Astrocyte (in vitro differentiated cells and primary cell): ENCODE results near the gene PHB1. TPM values are rescaled to one million over a fixed set of nuclear protein-coding genes. Genes with fewer than 3 reads are reported as not detected.

Experiments used
- DNase-seq: peaks from one replicate; pipeline ENCODE4 v3.0.0-alpha.2; 2010; ENCODE audit warnings: low read depth
- FAIRE-seq: peaks from 2 replicates; lab custom pipeline; 2011; peaks lifted over from hg19 to GRCh38; lab: Jason Lieb, UNC
- H2AFZ ChIP-seq: 2 replicates; pipeline ENCODE4 v1.6.0; 2012; ENCODE audit warnings: low read depth, low read length, inconsistent platforms
- H3K27ac ChIP-seq: 2 replicates; pipeline ENCODE4 v1.5.1; 2011; ENCODE audit warnings: low read depth, low read length, inconsistent platforms
- H3K27me3 ChIP-seq: 2 replicates; pipeline ENCODE4 v1.6.0; 2011; ENCODE audit warnings: low read length, inconsistent platforms; ENCODE audit not compliant: insufficient read depth
- H3K36me3 ChIP-seq: 2 replicates; pipeline ENCODE4 v1.5.1; 2011; ENCODE audit warnings: low read length, inconsistent platforms; ENCODE audit not compliant: insufficient read depth
- H3K4me1 ChIP-seq: 2 replicates; pipeline ENCODE4 v1.5.1; 2011; ENCODE audit warnings: low read length, inconsistent platforms; ENCODE audit not compliant: insufficient read depth
- H3K4me2 ChIP-seq: 2 replicates; pipeline ENCODE4 v1.6.0; 2012; ENCODE audit warnings: low read length, inconsistent platforms
- H3K4me3 ChIP-seq: 2 replicates; pipeline ENCODE4 v1.5.1; 2011; ENCODE audit warnings: low read depth, mild to moderate bottlenecking, low read length, inconsistent platforms; ENCODE audit not compliant: insufficient read depth
- H3K79me2 ChIP-seq: 2 replicates; pipeline ENCODE4 v1.6.0; 2012; ENCODE audit warnings: mild to moderate bottlenecking, low read length, inconsistent platforms; ENCODE audit not compliant: insufficient read depth
- H3K9ac ChIP-seq: 2 replicates; pipeline ENCODE4 v1.6.0; 2012; ENCODE audit warnings: mild to moderate bottlenecking, low read length, inconsistent platforms
- H3K9me3 ChIP-seq: 2 replicates; pipeline ENCODE4 v1.5.1; 2012; ENCODE audit warnings: low read depth, mild to moderate bottlenecking, low read length, inconsistent platforms; ENCODE audit not compliant: insufficient read depth
- H4K20me1 ChIP-seq: 2 replicates; pipeline ENCODE4 v1.6.0; 2012; ENCODE audit warnings: low read length, inconsistent platforms; ENCODE audit not compliant: insufficient read depth
- H3K27ac Mint-ChIP-seq: one replicate; pipeline ENCODE4 v1.8.0; 2021; ENCODE audit warnings: mild to moderate bottlenecking, mixed read lengths; ENCODE audit not compliant: unreplicated experiment
- H3K27me3 Mint-ChIP-seq: one replicate; pipeline ENCODE4 v1.8.0; 2021; ENCODE audit warnings: low read depth, mixed read lengths; ENCODE audit not compliant: unreplicated experiment
- H3K36me3 Mint-ChIP-seq: one replicate; pipeline ENCODE4 v1.8.0; 2021; ENCODE audit warnings: low read depth, mixed read lengths; ENCODE audit not compliant: unreplicated experiment
- H3K4me1 Mint-ChIP-seq: one replicate; pipeline ENCODE4 v1.8.0; 2021; ENCODE audit warnings: low read depth, mixed read lengths; ENCODE audit not compliant: unreplicated experiment
- H3K4me3 Mint-ChIP-seq: one replicate; pipeline ENCODE4 v1.8.0; 2021; ENCODE audit warnings: mild to moderate bottlenecking, moderate library complexity, mixed read lengths; ENCODE audit not compliant: unreplicated experiment
- H3K9me3 Mint-ChIP-seq: one replicate; pipeline ENCODE4 v1.8.0; 2021; ENCODE audit warnings: mild to moderate bottlenecking, mixed read lengths; ENCODE audit not compliant: unreplicated experiment
- EZH2 ChIP-seq: IDR thresholded peaks from 2 replicates; pipeline ENCODE4 v1.6.1; 2012; ENCODE audit warnings: mild to moderate bottlenecking, low read length, inconsistent platforms; ENCODE audit not compliant: insufficient read depth
- total RNA-seq: library from RNA; stranded (reverse); gene quantifications from 2 replicates; pipeline ENCODE4 v1.2.1, GENCODE V29; 2021
- TF ChIP-seq, protein P1 (sequence below): IDR thresholded peaks from 2 replicates; pipeline ENCODE4 v1.5.1; 2011; ENCODE audit warnings: low read depth, mild to moderate bottlenecking, inconsistent platforms, low read length, moderate library complexity; ENCODE audit not compliant: insufficient read depth

The PHB1 gene
- total RNA-seq, 1 donor from 2014 or later: 227 TPM

DNA sequence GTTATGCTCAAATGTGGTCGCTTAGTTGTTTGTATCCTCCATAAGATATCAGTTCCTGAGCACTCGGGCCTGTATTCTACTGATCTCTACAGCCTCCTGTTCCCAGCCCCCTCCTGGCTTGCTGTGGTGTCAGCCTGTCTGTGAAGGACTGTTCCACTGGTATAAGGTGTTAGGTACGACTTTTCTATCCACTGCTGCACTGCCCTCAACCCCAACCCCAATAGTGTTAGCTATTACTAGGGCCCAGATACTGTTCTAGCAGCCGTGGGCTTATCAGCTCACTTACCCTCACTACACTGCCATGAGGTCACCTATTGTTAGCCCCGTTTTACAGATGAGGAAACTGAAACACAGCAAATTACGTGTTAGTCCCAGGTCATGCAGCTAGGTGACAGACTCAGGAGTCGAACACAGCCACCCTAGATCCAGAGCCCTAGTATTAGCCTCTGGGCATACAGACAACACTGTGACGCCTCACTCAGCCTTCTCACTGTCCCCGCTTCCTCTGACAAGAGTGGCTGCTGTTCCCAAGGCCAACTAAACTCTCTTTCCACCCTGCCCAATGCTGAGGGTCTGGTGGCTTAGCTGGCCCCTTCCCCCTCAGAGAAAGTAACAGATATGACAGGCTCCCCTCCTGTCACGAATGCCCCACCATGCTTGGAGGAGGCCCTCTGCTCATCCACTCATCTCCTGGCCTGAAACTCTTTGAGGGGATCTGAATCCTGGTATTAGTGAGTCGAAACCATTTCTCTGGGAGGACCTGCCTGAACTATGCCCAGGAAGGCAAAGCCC lies 27.0 kb downstream of the PHB1 start:
- Histone ChIP-seq H2AFZ (no peak overlapping the region), H3K27ac (no peak overlapping the region), H3K79me2 (no peaks in the 10 kb centered on the region), H3K27me3 (peaks cover 2% of the 10 kb centered on the region), H4K20me1 (no peaks in the 10 kb centered on the region), H3K36me3 (no peaks in the 10 kb centered on the region), H3K4me3 (no peak overlapping the region), H3K4me1 (peaks cover 6% of the 10 kb centered on the region), H3K4me2 (no peak overlapping the region), H3K9me3 (no peaks in the 10 kb centered on the region), H3K9ac (no peak overlapping the region)
- Mint-ChIP-seq H3K4me1 (no peaks in the 10 kb centered on the region), H3K4me3 (no peak overlapping the region), H3K36me3 (no peaks in the 10 kb centered on the region), H3K9me3 (no peaks in the 10 kb centered on the region), H3K27me3 (peaks cover 9% of the 10 kb centered on the region), H3K27ac (no peak overlapping the region)
- FAIRE-seq: no peak
- TF ChIP-seq EZH2: no peak
- TF ChIP-seq, protein P1, sequence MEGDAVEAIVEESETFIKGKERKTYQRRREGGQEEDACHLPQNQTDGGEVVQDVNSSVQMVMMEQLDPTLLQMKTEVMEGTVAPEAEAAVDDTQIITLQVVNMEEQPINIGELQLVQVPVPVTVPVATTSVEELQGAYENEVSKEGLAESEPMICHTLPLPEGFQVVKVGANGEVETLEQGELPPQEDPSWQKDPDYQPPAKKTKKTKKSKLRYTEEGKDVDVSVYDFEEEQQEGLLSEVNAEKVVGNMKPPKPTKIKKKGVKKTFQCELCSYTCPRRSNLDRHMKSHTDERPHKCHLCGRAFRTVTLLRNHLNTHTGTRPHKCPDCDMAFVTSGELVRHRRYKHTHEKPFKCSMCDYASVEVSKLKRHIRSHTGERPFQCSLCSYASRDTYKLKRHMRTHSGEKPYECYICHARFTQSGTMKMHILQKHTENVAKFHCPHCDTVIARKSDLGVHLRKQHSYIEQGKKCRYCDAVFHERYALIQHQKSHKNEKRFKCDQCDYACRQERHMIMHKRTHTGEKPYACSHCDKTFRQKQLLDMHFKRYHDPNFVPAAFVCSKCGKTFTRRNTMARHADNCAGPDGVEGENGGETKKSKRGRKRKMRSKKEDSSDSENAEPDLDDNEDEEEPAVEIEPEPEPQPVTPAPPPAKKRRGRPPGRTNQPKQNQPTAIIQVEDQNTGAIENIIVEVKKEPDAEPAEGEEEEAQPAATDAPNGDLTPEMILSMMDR: no peak
- no peak for DNase-seq

DNA sequence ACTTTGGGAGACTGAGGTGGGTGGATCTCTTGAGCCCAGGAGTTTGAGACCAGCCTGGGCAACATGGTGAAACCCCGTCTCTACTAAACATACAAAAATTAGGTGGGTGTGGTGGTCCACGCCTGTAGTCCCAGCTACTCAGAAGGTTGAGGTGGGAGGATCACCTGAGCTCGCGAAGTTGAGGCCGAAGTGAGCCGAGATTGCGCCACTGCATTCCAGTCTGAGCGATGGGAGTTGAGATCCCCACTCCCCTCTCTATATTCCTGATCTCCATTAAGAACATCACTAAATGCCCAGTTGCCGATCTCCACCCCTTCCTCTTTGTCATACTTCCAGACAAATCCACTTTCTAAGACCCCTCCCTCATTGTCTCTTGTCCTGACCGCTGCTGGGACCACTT lies 28.3 kb downstream of the PHB1 start:
- H3K4me3 Mint-ChIP-seq: no peak overlapping the region
- Histone ChIP-seq H3K27me3 (peaks cover 2% of the 10 kb centered on the region), H3K27ac (no peak overlapping the region), H3K36me3 (no peaks in the 10 kb centered on the region), H3K79me2 (no peaks in the 10 kb centered on the region), H3K4me3 (no peak overlapping the region), H3K9ac (no peak overlapping the region), H3K9me3 (no peaks in the 10 kb centered on the region), H3K4me2 (no peak overlapping the region), H4K20me1 (no peaks in the 10 kb centered on the region), H3K4me1 (peaks cover 6% of the 10 kb centered on the region), H2AFZ (no peak overlapping the region)
- peaks cover 6% of the 10 kb centered on the region for H3K9me3 Mint-ChIP-seq
- no peak for TF ChIP-seq EZH2
- TF ChIP-seq, protein P1: no peak
- peaks cover 22% of the 10 kb centered on the region for H3K27me3 Mint-ChIP-seq
- no peak overlapping the region for H3K27ac Mint-ChIP-seq
- DNase-seq: no peak
- no peak for FAIRE-seq
- no peaks in the 10 kb centered on the region for H3K4me1 Mint-ChIP-seq
- no peaks in the 10 kb centered on the region for H3K36me3 Mint-ChIP-seq

DNA sequence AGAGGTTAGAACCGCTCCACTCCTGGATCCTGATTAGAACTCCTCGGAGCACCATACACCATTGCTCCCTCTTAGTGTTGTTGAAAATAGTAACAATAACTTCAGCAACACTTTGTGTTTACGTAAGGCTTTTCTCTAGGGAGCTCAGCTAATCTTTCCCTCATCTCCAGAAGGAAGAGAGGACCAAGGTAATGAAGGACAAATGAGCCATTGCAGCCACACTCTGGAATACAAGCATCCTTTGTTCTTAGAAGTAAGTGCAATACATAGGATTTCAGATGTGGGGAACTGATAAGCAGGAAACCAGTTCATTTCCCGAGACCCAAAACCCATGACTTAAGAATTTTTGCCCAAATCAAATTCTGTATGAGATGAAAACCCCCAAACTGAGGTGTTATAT lies 29.7 kb downstream of the PHB1 start:
- Mint-ChIP-seq H3K27me3 (peaks cover 29% of the 10 kb centered on the region), H3K4me1 (no peaks in the 10 kb centered on the region), H3K9me3 (peaks cover 6% of the 10 kb centered on the region), H3K36me3 (peaks cover 7% of the 10 kb centered on the region), H3K4me3 (no peak overlapping the region), H3K27ac (no peak overlapping the region)
- no peak overlapping the region for H3K4me3 ChIP-seq
- no peak overlapping the region for H3K4me2 ChIP-seq
- DNase-seq: no peak
- H3K9me3 ChIP-seq: no peaks in the 10 kb centered on the region
- no peak overlapping the region for H2AFZ ChIP-seq
- H3K79me2 ChIP-seq: no peaks in the 10 kb centered on the region
- no peak overlapping the region for H3K9ac ChIP-seq
- FAIRE-seq: no peak
- H3K4me1 ChIP-seq: peaks cover 2% of the 10 kb centered on the region
- H3K36me3 ChIP-seq: no peaks in the 10 kb centered on the region
- no peak overlapping the region for H3K27ac ChIP-seq
- H3K27me3 ChIP-seq: peaks cover 2% of the 10 kb centered on the region
- H4K20me1 ChIP-seq: no peaks in the 10 kb centered on the region
- no peak for TF ChIP-seq EZH2
- TF ChIP-seq, protein P1: no peak
